Neuron (in vitro differentiated cells): ENCODE data around the gene USP34.
"Not testable (repeated sequence)": the region's sequence is repeated elsewhere in the genome, so short reads cannot be mapped to it uniquely, and the experiment has no call there.

Experiments
- H2AFZ ChIP-seq: one replicate; pipeline ENCODE4 v1.6.1; 2013; ENCODE audit warnings: low read depth, mild to moderate bottlenecking, inconsistent platforms, low read length, moderate library complexity
- H3K27me3 ChIP-seq: one replicate; pipeline ENCODE4 v1.6.1; 2013; ENCODE audit warnings: low read length; ENCODE audit not compliant: insufficient read depth
- H3K36me3 ChIP-seq: one replicate; pipeline ENCODE4 v1.6.1; 2013; ENCODE audit warnings: low read length; ENCODE audit not compliant: insufficient read depth
- H3K4me1 ChIP-seq: one replicate; pipeline ENCODE4 v1.6.1; 2013; ENCODE audit warnings: low read length; ENCODE audit not compliant: insufficient read depth
- H3K4me3 ChIP-seq: 2 replicates; pipeline ENCODE4 v1.5.1; 2013; ENCODE audit warnings: mild to moderate bottlenecking, low read length, moderate library complexity
- H3K9me3 ChIP-seq: one replicate; pipeline ENCODE4 v1.6.1; 2013; ENCODE audit warnings: low read length

Gene USP34

DNA sequence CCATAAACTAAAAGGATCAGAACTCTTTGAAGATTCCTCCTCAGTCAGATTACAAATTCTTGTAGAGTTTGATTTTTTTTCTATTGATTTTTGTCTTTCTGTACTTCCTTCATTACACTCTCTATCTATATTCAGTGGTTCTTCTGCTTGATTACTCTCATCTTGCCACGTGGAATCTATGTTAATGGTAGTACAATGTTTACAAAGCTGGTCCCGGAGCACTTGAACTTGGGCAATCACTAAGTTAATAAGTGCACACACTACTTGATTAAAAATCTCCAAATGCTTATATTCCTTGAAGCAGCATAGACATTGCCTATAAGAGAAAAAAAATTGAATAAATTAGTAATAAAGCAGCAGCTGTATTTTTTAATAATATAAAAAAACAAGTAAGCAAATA lies 65.1 kb downstream of the USP34 start:
- H3K27me3 ChIP-seq, result no peaks in the 10 kb centered on the region
- no peaks in the 10 kb centered on the region for H3K9me3 ChIP-seq
- no peak overlapping the region for H3K4me3 ChIP-seq
- H3K36me3 ChIP-seq, result peaks cover 7% of the 10 kb centered on the region
- H2AFZ ChIP-seq, result no peak overlapping the region
- H3K4me1 ChIP-seq, result no peaks in the 10 kb centered on the region

DNA sequence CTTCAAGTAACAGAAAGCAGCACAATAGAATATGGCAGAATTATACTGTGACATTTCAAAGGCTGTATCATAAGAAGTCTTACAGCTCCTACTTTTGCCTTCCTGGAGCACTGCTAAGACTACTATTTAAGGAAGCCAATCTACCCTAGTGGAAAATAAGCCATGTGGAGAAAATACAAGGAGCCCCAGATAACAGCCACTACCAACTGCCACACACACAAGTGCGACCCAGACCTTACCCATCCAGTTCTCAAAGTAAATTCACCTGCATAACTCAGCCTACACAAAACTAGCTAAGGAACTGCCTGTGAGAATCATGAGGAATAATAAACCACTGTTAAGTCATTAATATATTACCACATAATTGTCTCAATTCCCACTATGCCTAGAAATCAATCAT lies 66.4 kb downstream of the USP34 start:
- H3K4me1 ChIP-seq, result no peaks in the 10 kb centered on the region
- no peak overlapping the region for H3K4me3 ChIP-seq
- no peaks in the 10 kb centered on the region for H3K9me3 ChIP-seq
- H2AFZ ChIP-seq, result no peak overlapping the region
- H3K36me3 ChIP-seq, result peaks cover 7% of the 10 kb centered on the region
- H3K27me3 ChIP-seq, result no peaks in the 10 kb centered on the region

DNA sequence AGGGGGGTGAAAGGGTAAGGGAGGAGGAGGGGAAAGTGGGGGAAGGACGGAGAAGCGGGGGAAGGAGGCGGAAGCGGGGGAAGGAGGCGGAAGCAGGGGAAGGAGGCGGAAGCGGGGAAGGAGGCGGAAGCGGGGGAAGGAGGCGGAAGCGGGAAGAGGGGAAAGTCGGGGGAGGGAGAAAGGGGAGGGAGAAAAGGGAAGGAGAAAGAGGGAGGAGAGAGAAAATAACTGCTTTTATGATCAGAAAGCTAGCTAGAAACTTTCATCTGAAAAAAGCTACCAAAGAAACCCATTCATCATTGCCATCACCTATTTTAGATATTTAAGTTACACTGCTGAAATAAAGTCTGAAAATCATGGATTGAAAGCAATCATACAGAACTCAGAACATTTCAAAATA lies 72.5 kb downstream of the USP34 start:
- peaks cover 17% of the 10 kb centered on the region for H3K36me3 ChIP-seq
- H3K9me3 ChIP-seq, result peaks cover 1% of the 10 kb centered on the region
- no peak overlapping the region for H3K4me3 ChIP-seq
- no peaks in the 10 kb centered on the region for H3K27me3 ChIP-seq
- no peaks in the 10 kb centered on the region for H3K4me1 ChIP-seq
- no peak overlapping the region for H2AFZ ChIP-seq

DNA sequence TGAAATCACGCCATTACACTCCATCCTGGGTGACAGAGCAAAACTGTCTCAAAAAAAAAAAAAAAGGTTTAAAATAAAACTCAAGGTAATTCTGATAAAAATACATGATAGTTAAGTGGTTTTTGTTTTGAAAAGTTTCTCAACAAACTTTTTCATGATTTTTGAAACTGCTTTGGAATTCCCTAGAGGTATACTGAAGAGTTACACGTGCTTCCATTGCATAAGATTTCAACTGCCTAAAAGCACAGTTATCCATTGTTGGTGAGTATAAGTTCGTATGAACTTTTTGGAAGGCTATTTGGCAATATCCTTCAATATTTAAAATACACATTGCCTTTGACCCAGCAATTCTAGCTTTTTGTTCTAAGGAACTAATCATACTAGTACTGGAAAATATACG lies 74.9 kb downstream of the USP34 start:
- Histone ChIP-seq H2AFZ (no peak overlapping the region), H3K36me3 (peaks cover 17% of the 10 kb centered on the region), H3K4me1 (no peaks in the 10 kb centered on the region), H3K27me3 (no peaks in the 10 kb centered on the region), H3K9me3 (peaks cover 1% of the 10 kb centered on the region), H3K4me3 (no peak overlapping the region)

DNA sequence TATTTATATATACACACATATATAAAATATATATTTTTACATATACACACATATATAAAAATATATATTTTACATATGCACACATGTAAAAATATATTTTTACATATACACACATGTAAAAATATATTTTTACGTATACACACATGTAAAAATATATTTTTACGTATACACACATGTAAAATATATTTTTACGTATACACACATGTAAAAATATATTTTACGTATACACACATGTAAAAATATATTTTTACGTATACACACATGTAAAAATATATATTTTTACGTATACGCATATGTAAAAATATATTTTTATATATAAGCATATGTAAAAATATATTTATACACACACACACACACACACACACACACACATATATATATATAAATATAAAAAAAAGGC lies 83.3 kb downstream of the USP34 start:
- H3K9me3 ChIP-seq, H2AFZ ChIP-seq, H3K27me3 ChIP-seq, H3K4me3 ChIP-seq, H3K4me1 ChIP-seq: not testable (repeated sequence)
- H3K36me3 ChIP-seq, result peaks cover 10% of the 10 kb centered on the region

DNA sequence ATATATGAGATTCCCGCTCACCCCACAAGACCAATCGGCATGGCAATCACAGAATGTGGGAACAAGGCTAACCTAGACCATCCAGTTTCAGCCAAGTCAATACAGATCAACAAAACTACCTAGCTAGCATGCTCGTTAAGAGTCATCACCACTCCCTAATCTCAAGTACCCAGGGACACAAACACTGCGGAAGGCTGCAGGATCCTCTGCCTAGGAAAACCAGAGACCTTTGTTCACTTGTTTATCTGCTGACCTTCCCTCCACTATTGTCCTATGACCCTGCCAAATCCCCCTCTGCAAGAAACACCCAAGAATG lies 90.0 kb downstream of the USP34 start:
- not testable (repeated sequence) for H3K4me3 ChIP-seq, H3K27me3 ChIP-seq, H3K4me1 ChIP-seq, H3K9me3 ChIP-seq, H2AFZ ChIP-seq
- peaks cover 40% of the 10 kb centered on the region for H3K36me3 ChIP-seq

DNA sequence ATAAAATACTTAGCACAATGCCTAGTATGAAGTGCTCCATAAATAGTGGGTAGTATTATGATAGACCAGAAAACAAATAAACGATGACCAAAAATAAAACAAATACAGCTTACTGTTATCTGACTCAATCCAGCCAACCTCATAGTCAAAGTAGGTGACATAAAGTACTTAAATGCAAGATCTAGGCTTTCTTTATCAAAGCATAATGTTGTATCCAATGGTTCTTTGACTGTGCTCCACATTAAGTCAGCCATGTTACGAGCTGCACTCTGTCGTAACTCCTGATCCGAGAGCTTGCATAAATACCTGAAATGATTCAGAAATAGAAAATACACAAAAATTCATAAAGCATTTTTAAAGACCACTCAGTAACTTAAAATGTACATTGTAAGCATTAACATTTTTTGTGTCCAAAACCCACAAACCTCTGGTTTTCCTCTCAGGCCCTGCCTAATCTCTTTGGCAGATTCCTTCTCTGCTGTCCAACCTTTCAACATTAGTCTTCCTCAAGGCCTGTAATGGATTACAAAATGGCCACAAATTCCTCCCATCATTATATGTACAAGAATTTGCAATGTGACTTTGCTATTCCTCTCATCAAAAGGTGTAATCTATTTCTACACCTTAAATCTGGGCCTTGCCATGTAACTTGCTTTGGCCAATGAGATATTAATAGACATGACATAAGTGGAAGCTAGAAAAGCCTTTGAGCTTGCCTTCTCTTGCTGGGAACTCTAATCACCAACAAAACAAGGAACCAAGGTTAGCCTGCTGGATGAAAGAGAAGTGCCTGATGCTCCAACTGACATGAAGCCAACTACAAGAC lies 90.6 kb downstream of the USP34 start:
- Histone ChIP-seq H3K9me3 (peaks cover 2% of the 10 kb centered on the region), H3K4me3 (no peak overlapping the region), H3K4me1 (no peaks in the 10 kb centered on the region), H3K27me3 (no peaks in the 10 kb centered on the region), H2AFZ (no peak overlapping the region), H3K36me3 (peaks cover 40% of the 10 kb centered on the region)

DNA sequence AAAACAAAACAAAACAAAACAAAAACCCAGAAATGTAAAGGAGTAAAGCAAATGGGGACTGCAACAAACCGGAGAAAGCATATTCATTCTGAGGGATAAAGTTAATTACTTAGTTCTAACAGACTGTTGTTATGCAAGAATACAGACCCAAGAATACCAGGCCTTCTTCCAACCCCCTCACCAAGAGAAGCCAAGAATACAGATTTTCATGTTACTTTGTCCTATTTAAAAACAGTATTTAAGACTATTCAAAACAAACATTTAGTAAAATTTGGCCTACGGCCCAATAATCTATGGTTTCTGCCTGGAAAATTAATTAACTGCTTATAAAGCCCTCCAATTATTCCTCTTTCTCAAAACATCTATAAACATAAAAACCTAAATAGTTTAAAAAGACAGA lies 91.4 kb downstream of the USP34 start:
- no peak overlapping the region for H2AFZ ChIP-seq
- no peak overlapping the region for H3K4me3 ChIP-seq
- peaks cover 48% of the 10 kb centered on the region for H3K36me3 ChIP-seq
- no peaks in the 10 kb centered on the region for H3K27me3 ChIP-seq
- no peaks in the 10 kb centered on the region for H3K4me1 ChIP-seq
- peaks cover 2% of the 10 kb centered on the region for H3K9me3 ChIP-seq

DNA sequence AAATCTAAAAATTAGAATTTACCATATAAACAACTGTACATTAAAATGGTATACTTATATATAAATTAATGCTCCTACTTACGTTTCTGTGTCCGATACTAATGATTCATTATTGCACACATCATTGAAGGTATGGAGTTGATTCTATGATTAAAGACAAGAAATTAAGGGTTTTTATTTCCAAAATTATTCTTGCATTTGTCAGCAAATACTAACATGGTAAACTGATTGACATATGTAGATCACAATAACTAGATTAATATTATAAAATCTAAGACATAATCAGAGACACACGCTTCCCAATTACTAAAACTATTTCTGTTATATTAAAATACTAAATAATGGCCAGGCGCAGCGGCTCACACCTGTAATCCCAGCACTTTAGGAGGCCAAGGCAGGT lies 92.6 kb downstream of the USP34 start:
- H3K36me3 ChIP-seq, result peaks cover 54% of the 10 kb centered on the region
- no peaks in the 10 kb centered on the region for H3K27me3 ChIP-seq
- H2AFZ ChIP-seq, result no peak overlapping the region
- H3K9me3 ChIP-seq, result peaks cover 1% of the 10 kb centered on the region
- H3K4me3 ChIP-seq, result no peak overlapping the region
- H3K4me1 ChIP-seq, result no peaks in the 10 kb centered on the region

DNA sequence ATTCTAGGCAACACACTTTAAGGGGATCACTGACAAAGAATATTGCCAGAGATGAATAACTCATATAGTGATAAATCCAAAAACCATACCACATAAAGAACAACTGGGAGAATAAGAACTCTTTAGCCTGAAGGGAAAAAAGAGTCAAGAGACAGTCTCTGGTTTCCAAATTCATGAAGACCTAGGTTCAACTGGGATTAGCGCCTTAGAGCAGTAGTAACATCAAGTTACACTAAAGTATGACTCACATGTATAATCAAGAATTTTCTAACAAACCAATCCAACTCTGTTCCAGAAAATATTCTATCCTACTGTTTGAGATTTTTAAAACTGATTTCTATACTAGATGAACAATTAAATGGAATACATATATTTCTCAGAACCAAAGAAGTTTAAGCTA lies 93.8 kb downstream of the USP34 start:
- Histone ChIP-seq H3K4me3 (no peak overlapping the region), H3K9me3 (peaks cover 1% of the 10 kb centered on the region), H3K36me3 (peaks cover 52% of the 10 kb centered on the region), H2AFZ (no peak overlapping the region), H3K27me3 (no peaks in the 10 kb centered on the region), H3K4me1 (no peaks in the 10 kb centered on the region)

DNA sequence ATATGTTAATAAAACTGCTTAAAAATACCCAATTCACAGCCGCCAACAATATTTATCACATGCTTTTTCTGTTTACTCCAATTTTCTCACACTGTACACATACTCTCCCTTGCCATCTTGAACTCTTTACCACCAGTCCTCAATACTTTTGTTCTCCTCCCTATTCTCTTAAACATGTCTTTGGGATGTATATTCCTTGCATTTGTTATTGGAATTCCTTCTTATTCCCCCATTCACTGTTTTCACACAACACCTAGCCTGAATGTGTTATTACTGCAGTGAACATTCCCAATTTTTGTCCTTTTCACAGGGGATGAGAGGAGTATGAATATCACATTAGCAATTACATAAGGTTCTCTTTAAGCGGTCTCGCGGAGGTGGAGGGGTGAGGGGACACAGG lies 94.7 kb downstream of the USP34 start:
- Histone ChIP-seq H3K4me3 (no peak overlapping the region), H2AFZ (no peak overlapping the region), H3K9me3 (peaks cover 1% of the 10 kb centered on the region), H3K4me1 (no peaks in the 10 kb centered on the region), H3K36me3 (peaks cover 50% of the 10 kb centered on the region), H3K27me3 (no peaks in the 10 kb centered on the region)

DNA sequence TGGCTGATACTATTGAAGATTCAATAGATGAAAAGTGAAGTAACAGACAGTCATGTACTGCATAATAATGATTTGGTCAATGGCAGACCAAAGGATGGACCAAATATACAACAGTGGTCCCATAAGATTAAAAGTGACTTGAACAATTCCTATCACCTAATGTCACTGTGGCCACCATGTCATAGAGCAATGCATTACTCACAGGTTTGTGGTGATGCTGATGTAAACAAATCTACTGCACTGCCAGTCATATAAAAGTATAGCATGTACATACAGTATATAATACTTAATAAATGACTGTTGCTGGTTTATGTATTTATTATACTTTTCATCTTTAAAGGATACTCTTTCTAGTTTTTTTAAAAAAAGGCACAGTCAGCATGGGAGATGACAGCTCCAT lies 99.9 kb downstream of the USP34 start:
- peaks cover 41% of the 10 kb centered on the region for H3K36me3 ChIP-seq
- H3K4me1 ChIP-seq, result no peaks in the 10 kb centered on the region
- peaks cover 1% of the 10 kb centered on the region for H3K9me3 ChIP-seq
- H2AFZ ChIP-seq, result no peak overlapping the region
- no peaks in the 10 kb centered on the region for H3K27me3 ChIP-seq
- no peak overlapping the region for H3K4me3 ChIP-seq

DNA sequence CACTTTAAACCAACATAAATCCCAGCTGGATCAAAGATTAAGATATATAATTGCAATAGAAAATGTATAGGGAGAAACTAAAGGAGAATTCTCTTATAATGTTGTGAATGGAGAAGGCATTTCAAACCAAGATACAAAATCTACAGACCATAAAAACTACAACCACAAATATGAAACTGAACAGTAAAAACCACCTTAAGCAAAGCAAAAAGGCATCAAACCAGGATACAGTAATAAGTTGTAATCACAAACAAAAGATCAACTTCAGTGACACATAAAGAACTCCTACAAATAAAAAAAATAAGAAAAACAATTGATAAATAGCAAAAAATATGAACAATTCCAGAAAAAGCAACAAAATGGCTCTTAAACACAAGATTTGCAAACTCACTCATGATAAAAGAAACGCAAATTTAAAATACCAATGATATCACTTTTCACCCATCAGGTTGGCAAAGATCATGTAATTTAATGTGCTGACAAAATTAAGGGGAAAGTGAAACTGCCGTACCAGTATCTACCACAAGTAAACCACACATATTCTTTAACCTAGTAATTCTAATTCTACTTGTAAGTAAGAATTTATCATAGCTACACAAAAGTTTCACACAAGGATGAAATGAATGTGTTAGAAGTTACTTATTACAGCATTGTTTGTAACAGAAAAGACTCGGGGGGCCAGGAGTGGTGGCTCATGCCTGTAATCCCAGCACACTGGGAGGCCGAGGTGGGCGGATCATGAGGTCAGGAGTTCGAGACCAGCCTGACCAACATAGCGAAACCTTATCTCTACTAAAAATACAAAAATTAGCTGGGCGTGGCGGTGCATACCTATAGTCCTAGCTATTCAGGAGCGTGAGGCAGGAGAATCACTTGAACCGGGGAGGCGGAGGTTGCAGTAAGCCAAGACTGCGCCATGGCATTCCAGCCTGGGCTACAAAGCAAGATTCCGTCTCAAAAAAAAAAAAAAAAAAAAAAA lies 101.9 kb downstream of the USP34 start:
- no peaks in the 10 kb centered on the region for H3K27me3 ChIP-seq
- H3K9me3 ChIP-seq, result no peaks in the 10 kb centered on the region
- H3K4me3 ChIP-seq, result no peak overlapping the region
- no peaks in the 10 kb centered on the region for H3K4me1 ChIP-seq
- no peak overlapping the region for H2AFZ ChIP-seq
- peaks cover 31% of the 10 kb centered on the region for H3K36me3 ChIP-seq
